AML-193 (cell line): Measurements from ENCODE around the gene TRPV6.

Experiments used
- DNase-seq, 2 experiments: peaks; one replicate each; lab custom pipeline; 2025; lab: John Stamatoyannopoulos, UW

Gene TRPV6

DNA sequence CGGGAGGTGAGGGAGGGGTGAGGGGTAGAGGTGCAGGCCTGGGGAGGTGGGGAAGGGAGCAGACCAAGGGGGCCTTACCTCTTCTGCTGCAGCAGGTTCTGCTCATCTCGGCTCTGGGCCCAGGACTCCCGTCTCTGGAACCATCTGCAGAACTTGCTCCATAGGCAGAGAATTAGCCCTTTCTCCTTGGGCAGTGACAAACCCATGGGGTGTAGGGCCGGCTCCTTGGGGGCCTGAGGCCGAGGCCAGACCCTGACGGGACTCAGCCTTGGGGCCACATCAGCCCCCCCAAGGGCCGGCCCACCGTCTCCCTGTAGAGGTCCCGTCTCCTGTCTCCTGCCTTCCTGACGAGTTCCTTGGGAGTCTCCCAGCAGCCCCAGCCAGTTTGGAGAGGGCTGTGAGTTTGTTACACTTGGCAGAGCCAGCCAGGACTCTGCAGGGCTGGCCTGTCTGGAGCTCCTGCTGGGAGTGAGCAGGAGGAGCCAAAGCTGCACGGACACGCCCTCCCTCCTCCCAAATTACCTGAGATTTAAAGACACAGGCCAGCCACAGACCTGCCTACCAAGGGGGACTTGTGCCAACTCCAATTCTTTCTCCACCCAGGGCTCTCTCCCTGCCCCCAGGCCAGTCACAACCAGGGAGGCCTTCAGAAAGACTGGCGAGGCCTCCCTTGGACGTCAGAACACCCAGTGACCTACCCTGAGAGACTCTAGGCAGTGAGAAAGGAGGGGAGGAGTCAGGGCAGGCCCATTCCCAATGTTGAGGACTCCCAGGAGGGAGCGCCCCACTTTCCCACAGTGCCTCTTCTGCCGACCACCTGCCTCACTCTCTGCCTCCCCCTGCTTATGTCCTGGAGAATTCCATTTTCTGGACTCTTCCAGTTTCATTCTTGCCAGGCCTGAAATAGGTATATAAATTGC is at the start of gene TRPV6:
Gene TRPV6 (minus strand): TSS at position 435 of the 920 bp plus-strand sequence.
- no peak for DNase-seq

DNA sequence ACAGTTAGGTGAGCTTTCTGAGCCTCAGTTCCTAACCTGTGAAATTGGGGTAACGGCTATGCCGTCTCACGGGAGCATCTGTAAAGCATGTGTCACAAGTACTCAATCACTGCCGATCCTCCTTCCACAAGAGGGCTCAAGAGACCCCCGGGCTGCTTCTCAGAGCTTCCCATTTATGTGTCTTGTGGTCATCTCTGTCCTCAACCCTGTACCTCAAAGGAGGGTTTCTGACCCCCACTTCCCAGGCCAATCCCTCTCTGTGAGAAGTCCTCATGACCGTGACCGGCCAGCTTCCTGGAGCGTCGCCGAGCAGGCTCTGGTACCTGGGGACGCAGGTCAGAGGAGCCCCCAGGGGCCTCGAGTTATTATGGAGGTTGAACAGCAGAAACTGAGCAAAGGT is 48.5 kb upstream of the TRPV6 start:
- no peak for DNase-seq

DNA sequence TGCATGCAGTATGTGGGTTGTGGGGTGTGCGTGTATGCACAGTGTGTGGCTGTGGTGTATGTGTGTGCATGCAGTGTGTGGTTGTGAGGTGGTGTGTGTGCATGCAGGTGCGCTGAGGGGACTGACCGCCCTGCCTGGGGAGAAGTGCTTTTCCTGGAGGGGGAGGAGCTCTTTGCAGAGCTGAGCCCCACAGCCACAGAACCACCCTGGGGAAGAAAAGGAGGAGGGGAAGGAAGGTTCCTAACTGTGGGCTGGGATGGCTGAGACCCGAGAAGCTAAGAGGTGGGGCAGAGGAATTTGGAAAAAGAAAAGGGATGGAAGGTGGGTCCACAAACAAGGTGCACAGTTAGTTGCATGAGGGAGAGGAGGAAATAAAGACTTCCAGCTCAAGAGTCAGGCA is 48.1 kb upstream of the TRPV6 start, which contains the start of gene TRPV5:
Gene TRPV5 (minus strand): TSS at position 123 of the 400 bp plus-strand sequence. CDS start 287 bp downstream, outside the sequence.
- DNase-seq: no peak

DNA sequence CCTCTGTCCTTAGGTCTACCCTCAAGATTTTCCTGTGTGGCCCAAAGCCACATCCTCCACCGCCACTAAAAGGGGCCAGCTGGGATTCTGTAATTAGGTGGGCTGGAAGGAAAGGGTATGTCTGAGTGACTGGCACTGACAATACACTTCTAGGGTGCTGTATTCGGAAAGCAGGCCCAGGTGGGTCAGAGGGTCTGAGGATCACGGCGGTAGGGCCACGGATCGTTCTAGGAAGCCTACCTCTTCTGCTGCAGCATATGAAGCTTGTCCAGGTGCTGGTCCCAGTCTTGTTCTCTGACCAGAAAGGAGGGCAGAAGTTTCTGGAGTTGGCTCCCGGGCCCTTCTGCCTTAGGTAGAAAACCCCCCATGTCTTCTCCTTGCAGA is 47.5 kb upstream of the TRPV6 start:
- no peak for DNase-seq

DNA sequence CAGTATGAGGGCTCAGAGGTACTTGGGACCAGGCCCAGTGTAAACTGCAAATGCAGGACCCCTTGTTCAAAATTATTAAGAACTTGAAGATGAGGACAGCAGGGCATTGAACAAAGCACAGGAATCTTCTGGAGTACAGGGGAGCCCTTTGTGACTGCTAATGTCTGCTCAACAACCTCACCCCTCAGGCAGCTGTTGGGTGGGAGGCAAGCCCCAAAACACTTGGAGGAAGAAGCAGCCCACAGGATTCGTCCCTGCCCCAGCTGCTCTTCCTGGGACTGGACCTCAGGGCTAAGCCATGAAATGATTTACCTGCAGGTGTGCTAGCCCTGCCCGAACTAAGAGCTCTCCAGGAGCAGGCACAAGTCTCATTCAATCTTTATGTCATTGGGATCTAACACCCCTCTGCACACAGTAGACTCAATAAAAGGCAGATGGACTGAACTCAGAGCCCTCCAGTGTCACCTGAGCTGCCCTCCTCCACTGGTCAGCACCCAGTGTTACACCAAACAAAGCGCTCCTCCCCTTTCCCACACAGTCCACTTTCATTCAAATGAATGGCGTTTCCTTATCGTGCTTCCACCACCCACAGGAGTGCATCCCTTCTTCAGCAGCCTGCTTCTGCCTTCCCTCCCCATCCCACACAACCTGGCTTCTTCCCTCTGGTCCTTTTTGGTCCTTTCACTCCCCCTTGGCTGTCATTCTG is 47.0 kb upstream of the TRPV6 start:
- DNase-seq: no peak

DNA sequence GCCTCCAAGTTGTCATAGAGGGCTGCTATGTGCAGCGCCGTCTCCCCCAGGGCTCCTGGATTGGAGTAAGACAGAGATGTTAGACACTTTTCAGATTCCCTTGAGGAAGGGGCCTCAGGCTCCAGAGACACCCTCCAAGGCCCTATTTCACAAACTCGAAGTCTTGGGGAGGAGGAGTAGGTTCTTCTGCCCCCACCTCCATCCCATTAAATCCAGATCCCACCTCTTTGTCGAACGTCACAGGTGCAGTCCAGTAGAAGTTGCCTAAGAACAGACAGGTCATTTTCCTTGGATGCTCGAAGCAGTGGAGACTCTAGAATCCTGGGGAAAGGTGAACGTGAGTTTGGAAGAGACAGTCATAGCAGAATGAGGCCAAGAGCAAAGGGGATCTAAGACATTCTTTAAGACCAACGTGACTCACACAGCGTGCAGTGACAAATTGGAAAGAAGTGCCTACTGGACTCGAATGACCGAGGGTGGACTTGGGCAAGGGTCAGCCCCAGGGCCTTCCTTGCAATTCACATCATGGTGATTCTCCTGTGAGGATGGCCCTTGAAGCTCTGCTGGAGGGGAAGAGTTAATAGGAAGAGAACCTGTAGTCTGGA is 44.7 kb upstream of the TRPV6 start:
- no peak for DNase-seq

DNA sequence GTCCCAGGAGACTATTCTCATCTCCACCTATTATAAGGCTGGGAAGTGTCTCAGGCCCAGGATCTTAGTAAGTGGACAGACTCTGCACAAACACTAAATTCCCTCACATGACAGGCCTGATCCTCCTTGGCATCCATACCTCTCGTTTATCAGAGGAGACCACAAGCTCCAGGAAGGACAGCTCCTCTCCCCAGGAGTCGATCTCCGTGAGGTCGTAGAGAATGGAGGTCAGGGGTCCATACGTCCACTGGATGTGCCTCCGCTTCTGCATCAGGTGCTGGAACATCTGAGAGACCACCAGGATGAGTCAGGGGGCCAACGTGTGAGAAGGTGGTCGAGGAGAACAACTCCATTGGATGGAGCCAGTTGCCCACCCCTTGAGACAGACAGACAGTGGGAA is 42.4 kb upstream of the TRPV6 start:
- no peak for DNase-seq

DNA sequence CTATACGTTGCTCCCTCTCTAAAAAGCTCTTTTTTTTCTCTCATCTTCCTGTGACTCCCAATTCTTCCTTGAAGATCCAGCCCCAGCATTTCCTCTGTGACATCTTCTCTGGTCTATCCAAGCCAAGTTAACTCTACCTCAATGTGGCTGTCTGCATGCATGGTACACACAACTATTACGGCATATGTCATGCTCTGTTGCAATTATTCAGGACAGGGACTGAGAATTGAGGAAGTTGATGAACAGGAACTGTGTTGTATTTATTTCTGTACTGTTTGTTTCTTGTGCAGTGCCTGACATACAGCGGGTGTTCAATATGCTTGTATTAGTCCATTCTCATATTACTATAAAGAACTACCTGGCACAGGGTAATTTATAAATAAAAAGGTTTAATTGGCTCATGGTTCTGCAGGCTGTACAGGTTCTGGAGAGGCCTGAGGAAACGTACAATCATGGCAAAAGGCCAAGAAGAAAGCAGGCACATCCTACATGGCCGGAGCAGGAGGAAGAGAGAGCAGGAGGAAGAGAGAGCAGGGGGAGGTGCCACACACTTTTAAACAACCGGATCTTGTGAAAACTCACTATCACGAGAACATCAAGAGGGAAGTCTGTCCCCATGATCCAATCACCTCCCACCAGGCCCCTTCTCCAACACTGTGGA is 41.7 kb upstream of the TRPV6 start:
- DNase-seq: peak; percentile 81 to 90

DNA sequence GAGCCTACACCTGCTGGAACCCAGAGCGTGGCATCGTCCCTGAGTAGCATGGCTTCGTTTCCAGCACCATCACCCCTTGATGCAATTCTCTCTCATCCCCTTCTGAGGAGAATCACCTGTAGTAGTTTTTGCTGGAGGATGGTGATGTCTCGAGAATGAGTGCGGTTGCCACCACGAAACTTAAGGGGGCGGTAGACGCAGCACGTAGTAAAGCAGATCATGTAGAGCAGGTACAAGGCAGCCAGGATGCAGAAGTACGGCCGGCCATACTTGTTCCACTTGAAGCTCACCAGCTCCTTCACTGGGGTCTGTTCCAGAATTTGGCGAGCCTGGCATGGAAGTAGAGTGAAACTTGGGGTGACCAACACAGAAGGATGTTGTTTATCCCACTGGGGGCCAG is 39.9 kb upstream of the TRPV6 start:
- DNase-seq: no peak

DNA sequence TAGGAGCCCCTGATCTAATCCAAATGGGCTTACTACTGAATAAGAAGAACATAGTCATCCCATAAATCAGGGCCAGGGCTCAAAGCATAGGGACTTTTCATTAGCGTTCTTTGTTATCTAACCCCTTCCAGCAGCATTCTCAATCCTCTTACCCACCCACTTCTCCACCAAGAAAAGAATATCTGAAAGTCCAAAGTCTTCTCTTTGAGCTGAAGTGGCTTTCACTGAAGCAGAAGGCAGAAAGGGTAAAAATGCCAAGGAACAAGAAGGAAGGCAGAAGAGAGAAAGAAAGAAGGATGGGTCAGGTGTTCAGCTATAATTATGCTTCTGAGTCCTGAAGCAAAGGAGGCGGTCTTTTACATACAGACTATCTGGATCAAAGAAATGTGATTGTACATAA is 37.8 kb upstream of the TRPV6 start:
- DNase-seq: no peak

DNA sequence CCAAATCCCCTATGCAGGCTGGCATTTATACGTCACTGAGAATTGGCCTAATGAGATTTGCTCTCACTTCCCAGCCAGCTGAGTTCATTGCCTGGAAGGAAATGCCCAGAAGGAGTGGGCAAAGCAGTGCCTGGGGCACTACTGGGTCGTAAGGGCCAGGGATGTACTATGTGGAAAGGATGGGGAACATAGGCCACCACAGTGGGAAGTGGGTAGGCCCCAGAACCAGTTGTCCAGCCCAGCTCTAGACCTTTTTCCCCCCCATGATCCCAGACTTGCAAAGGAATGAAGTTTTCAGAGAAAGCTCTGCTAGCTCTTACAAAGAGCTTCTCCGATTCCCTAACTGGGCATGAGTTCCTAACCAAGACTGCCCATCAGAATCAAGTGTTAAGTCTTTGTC is 34.1 kb upstream of the TRPV6 start:
- no peak for DNase-seq

DNA sequence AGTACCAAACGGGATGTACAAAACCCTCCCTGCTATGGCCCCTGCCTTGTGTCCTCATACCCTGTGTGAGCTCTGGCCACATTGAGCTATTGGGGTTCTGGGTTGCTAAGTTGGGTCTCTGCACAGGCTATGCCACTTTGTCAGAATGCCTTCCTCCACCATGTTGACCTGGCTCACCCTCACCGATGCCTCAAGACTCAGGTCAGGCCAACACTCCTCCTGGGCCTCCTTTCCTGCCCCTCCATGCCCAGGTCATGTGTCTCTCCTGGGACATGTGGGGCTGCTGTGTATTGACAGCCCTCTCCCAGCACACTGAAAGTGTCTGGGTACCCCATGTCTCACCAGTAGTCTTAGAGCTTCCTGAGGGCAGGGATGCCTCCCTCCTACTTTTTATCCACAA is 33.4 kb upstream of the TRPV6 start:
- DNase-seq: no peak

DNA sequence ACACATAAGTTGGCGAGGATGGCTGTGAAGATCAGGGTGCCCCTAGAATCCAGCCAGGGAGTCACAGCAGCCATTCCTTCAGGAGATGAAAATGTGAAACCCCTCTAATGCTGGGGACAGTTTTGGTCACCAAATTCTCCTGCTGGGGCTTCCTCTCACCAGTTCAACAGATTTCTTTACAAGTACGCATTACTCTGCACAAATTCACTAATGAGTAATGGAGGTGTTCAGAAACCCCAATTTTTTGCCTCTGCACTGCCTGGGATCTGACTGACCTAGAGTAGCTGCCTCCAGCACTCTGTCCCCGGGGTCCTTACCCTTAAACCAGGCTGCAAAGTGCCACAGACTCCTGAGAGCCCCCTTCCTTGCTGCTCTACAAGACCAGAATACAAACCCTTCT is 31.9 kb upstream of the TRPV6 start:
- DNase-seq: no peak

DNA sequence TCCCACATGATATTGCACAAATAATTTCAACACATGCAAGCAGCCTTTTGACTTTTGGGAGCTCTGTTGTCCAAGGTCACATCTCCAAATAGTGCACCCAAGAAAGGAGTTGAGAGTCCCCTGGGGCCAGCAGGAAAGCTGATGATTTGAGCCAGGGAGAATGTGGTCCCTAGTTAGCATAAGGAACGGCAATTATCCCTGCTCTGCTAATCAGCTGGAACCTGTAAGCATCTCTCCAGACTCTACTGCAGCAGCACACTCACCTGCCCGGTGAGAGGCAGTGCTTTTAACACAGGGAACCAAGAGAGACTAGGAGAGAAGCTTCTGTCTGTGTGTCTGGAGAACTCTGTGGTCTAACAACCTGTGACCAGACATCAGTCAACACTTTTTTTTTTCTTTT is 31.0 kb upstream of the TRPV6 start:
- no peak for DNase-seq

DNA sequence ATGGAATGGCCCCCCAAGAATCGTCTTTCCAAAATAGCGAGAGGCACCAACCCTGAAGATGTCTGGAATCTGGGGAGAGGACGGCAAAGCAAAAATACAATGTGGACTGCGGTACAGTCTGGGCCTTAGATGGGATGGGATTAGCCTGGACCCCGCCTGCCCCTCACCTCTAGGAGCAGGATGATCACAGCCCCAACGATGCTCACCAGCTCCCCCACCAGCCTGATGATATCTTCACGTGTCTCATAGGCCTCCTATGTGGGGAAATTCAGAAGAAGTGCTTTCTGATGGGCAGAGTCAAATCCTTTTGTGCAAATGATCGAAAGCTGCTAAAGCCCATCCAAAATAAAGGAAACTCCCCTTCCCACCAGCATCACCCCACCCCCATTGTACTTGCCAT is 29.8 kb upstream of the TRPV6 start:
- DNase-seq: no peak

DNA sequence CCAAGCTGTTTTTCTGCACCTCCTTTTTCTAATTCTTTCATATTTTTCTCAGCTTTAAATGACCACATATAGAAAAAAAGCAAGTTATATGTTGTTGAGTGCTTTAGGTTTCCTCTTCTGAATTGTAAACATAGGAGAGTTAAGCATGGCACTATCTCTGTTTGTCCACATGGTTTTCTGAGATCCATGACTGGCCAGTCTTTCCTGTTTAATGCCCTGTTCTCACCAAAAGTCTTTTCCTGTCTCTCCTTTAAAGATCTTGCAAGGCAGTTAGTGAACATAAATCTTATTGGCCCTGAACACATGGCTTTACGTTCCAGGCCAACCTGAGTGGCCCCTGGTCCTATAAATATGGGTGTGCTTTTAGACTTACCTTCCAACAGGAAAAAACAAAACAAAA is 28.6 kb upstream of the TRPV6 start:
- no peak for DNase-seq

DNA sequence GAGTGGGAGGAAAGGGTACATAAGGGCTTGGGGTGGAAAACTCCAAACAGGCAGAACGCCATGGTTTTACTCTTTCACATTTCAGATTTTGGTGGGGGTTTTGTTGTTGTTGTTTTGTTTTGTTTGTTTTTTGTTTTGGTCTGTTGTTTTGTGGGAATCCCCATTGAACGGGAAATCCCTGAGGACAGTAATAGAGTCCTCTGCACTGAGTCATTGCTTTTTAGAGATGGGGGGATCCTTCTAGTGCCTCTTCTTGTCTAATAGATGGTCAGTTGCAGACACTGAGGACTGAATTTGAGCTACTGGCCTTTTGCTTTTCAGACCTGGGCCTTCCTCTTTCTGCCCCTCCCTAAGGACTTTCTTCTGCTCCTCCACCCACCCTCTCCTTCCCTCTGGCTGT is 28.0 kb upstream of the TRPV6 start:
- DNase-seq: no peak

DNA sequence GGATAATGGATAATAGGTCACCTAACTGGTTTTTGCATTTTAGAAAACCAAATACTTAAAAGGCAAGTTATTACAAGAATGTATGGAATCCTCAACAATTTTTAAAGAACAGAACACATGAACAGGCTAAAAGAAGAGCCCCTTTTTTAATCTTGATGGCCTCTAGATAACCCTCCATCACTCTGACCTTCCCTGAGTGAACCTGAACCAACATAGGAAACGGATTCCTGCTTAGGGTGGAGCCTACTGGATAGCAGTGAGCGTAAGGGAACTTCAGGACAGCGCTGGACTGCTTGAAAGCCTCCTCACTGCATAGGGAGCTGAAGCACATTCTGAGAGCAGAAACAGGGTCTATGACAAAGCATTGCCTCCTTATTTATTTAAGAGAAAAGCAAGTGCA is 27.5 kb upstream of the TRPV6 start:
- DNase-seq: no peak

DNA sequence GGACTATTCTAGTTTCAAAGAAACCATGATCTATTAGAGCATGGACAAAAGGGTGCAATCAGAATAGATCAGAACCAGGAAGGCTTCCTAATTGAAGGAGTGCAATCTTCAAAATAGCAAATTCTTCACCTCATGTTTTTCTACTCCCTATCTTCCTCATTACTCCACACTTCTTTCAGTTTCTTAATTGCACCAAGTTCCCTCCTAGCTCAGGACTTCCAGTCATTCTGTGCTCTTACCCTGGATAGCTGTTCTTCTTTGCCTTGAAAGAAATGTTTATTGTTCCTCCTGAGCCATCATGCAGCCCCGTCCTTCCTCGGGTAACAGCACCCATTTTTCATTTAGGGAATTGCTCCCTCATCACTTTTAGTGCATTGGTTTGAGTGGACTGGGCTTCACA is 24.9 kb upstream of the TRPV6 start:
- DNase-seq: no peak

DNA sequence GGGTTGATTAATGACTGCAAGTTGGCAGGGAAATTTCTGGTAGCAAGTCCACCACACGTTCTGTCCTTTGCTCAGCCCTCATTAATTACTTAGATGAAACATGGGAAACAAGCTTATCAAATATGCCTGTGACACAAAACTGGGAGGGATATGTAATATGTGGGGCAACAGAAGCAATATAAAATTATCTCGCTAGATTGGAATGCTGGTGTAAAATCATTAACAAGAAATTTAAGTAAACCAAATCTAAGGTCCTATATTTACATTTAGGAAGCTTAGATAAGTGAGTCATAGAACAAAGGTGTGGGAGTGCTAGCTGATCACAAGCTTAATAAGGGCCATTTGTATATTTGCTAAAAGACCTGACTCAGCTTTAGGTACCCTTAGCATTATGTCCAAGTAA is 24.5 kb upstream of the TRPV6 start:
- DNase-seq: no peak

DNA sequence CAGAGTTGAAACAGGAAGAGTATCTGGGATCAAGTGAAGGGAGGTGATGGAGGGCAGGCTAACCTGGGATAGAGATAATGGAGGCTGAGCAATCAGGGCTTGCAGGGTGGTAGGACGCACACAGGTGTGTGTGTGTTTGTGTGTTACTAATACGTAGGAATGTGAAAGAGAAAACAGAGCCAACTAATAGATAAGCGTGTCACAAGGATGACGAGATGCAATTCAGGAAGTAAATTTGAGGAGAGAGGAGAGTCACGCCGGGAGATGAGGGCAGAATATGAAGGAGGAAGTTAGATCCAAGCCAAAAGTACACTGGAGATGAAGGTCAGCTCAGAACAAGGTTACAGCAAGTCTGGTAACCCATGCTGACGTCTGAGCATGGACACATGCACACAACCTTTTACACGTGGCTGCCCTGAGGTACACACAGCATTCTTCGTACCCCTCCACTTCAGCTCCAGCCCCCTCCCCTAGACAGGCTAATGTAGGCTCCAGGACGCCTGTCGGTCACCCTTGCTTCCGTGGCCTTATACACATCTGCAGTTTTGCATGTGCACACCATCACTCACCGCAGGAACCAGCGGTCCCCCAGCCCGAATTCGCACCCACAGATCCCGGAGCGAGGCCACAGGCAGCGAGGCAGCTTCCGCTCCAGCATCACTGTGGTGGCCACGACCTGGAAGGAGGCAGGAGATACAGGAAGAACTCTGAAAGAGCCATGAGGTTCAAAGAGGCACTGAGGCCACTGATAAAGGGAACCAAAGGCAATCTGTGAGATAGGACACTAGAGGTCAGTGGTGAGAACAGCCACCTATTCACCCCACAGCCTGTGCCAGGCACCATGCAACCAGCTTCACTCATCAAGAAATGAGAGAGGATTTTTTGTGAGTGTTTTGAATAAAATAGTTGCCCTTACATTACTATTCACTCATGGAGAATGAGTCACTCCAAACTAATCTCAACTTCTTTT is 23.7 kb upstream of the TRPV6 start:
- peak; percentile 65 to 66 for DNase-seq
